ENCODE measurements around the gene CRYL1.

Gene CRYL1

GRCh38 chr13:20362484-20363041 is 163.1 kb downstream of the CRYL1 start:
- no peak for DNase-seq

- no peak for DNase-seq
Measured at GRCh38 chr13:20360835-20361412, 164.7 kb downstream of the CRYL1 start.

GRCh38 chr13:20360041-20360491 is 165.6 kb downstream of the CRYL1 start:
- no peak for DNase-seq

GRCh38 chr13:20359335-20359734 is 166.3 kb downstream of the CRYL1 start:
- DNase-seq = no peak

GRCh38 chr13:20358022-20358421 is 167.6 kb downstream of the CRYL1 start:
- no peak for DNase-seq

- no peak for DNase-seq
Measured at GRCh38 chr13:20356444-20356843, 169.2 kb downstream of the CRYL1 start.

GRCh38 chr13:20354722-20355121 is 170.9 kb downstream of the CRYL1 start:
- no peak for DNase-seq

GRCh38 chr13:20353973-20354372 is 171.7 kb downstream of the CRYL1 start:
- DNase-seq = no peak

All from T-helper 9 cell (primary cell).